ENCODE results near the gene PRR5L. TPM values are rescaled to one million over a fixed set of nuclear protein-coding genes. Genes with fewer than 3 reads are reported as not detected.

Gene PRR5L
- total RNA-seq, result 102 and 103 TPM in 2 replicates
- long read RNA-seq, partial matches to known transcripts, result 32 of 121 reads
- long read RNA-seq, other reads (novel, unspliced or antisense), result 89 of 121 reads

- Mint-ChIP-seq H3K36me3 (ENCODE audit: unreplicated experiment) (no peaks in the 10 kb centered on the region), H3K4me3 (ENCODE audit: unreplicated experiment) (no peak within 1 kb of the TSS), H3K9me3 (ENCODE audit: unreplicated experiment) (no peaks in the 10 kb centered on the region), H3K27ac (ENCODE audit: unreplicated experiment) (peak within 1 kb of the TSS; percentile 19), H3K4me1 (ENCODE audit: unreplicated experiment) (peaks cover 31% of the 10 kb centered on the region), H3K27me3 (ENCODE audit: unreplicated experiment) (no peaks in the 10 kb centered on the region)
- no peak for DNase-seq (ENCODE audit: extremely low spot score, unreplicated experiment)
- TF ChIP-seq CTCF (IDR thresholded peaks at IDR 0.05), result no peak
These were observed at the start of gene PRR5L for GRCh38 chr11:36295926-36296325. Gene PRR5L, plus strand, starts transcription at chr11:36296288. Its CDS starts 104,834 bp downstream, at chr11:36401122.

GRCh38 chr11:36247493-36247892 lies 48.6 kb upstream of the PRR5L start:
- Mint-ChIP-seq H3K4me3 (ENCODE audit: unreplicated experiment) (no peak overlapping the region), H3K9me3 (ENCODE audit: unreplicated experiment) (peaks cover 11% of the 10 kb centered on the region), H3K36me3 (ENCODE audit: unreplicated experiment) (peaks cover 2% of the 10 kb centered on the region), H3K4me1 (ENCODE audit: unreplicated experiment) (peaks cover 22% of the 10 kb centered on the region), H3K27ac (ENCODE audit: unreplicated experiment) (no peak overlapping the region), H3K27me3 (ENCODE audit: unreplicated experiment) (peaks cover 5% of the 10 kb centered on the region)
- TF ChIP-seq CTCF (IDR thresholded peaks at IDR 0.05), result no peak
- no peak for DNase-seq (ENCODE audit: extremely low spot score, unreplicated experiment)

GRCh38 chr11:36248436-36248835 lies 47.7 kb upstream of the PRR5L start:
- Mint-ChIP-seq H3K4me1 (ENCODE audit: unreplicated experiment) (peaks cover 27% of the 10 kb centered on the region), H3K36me3 (ENCODE audit: unreplicated experiment) (peaks cover 2% of the 10 kb centered on the region), H3K4me3 (ENCODE audit: unreplicated experiment) (no peak overlapping the region), H3K27ac (ENCODE audit: unreplicated experiment) (peak overlapping the region; percentile 74), H3K27me3 (ENCODE audit: unreplicated experiment) (peaks cover 5% of the 10 kb centered on the region), H3K9me3 (ENCODE audit: unreplicated experiment) (peaks cover 11% of the 10 kb centered on the region)
- TF ChIP-seq CTCF (IDR thresholded peaks at IDR 0.05), result no peak
- no peak for DNase-seq (ENCODE audit: extremely low spot score, unreplicated experiment)

GRCh38 chr11:36249246-36249645 lies 46.8 kb upstream of the PRR5L start:
- TF ChIP-seq CTCF (IDR thresholded peaks at IDR 0.05), result no peak
- H3K27ac Mint-ChIP-seq (ENCODE audit: unreplicated experiment), result peak overlapping the region; percentile 74
- H3K36me3 Mint-ChIP-seq (ENCODE audit: unreplicated experiment), result peaks cover 2% of the 10 kb centered on the region
- no peak for DNase-seq (ENCODE audit: extremely low spot score, unreplicated experiment)
- H3K9me3 Mint-ChIP-seq (ENCODE audit: unreplicated experiment), result peaks cover 11% of the 10 kb centered on the region
- no peak overlapping the region for H3K4me3 Mint-ChIP-seq (ENCODE audit: unreplicated experiment)
- H3K27me3 Mint-ChIP-seq (ENCODE audit: unreplicated experiment), result peaks cover 5% of the 10 kb centered on the region
- H3K4me1 Mint-ChIP-seq (ENCODE audit: unreplicated experiment), result peaks cover 29% of the 10 kb centered on the region

GRCh38 chr11:36251823-36252222 lies 44.3 kb upstream of the PRR5L start:
- no peak overlapping the region for H3K27ac Mint-ChIP-seq (ENCODE audit: unreplicated experiment)
- no peaks in the 10 kb centered on the region for H3K36me3 Mint-ChIP-seq (ENCODE audit: unreplicated experiment)
- TF ChIP-seq CTCF (IDR thresholded peaks at IDR 0.05), result no peak
- peaks cover 37% of the 10 kb centered on the region for H3K4me1 Mint-ChIP-seq (ENCODE audit: unreplicated experiment)
- H3K9me3 Mint-ChIP-seq (ENCODE audit: unreplicated experiment), result peaks cover 3% of the 10 kb centered on the region
- no peak for DNase-seq (ENCODE audit: extremely low spot score, unreplicated experiment)
- peaks cover 5% of the 10 kb centered on the region for H3K27me3 Mint-ChIP-seq (ENCODE audit: unreplicated experiment)
- H3K4me3 Mint-ChIP-seq (ENCODE audit: unreplicated experiment), result no peak overlapping the region
